ENCODE measurements around the gene TIMM44.

TIMM44 gene

GRCh38 chr19:7877249-7877836 lies 66.1 kb downstream of the TIMM44 start:
- in situ Hi-C loops (cut with MboI; ENCODE audit: low sequenced_read_pairs, unreplicated experiment) = no loop called here
- no peak for DNase-seq (ENCODE audit: low spot score)
- no peak for TF ChIP-seq CTCF (IDR thresholded peaks at IDR 0.05; ENCODE audit: borderline replicate concordance, control extremely low read depth, extremely low read depth, insufficient read depth, missing control alignments)
